Thymus (tissue), 2 donors: ENCODE data around the gene BRD7. TPM values are rescaled to one million over a fixed set of nuclear protein-coding genes. Genes with fewer than 3 reads are reported as not detected.

Source experiments
- polyA plus RNA-seq: library from polyadenylated mRNA; stranded (reverse); fragments of 200-250 nt; gene quantifications from one replicate; pipeline ENCODE4 v1.2.3, GENCODE V29; 2013
- total RNA-seq: library from RNA; stranded (reverse); fragments of 120-200 nt; gene quantifications from one replicate; pipeline ENCODE4 v1.2.4, GENCODE V29; 2013
- donor health status: healthy.

Gene BRD7
- total and polyA plus RNA-seq, 2 donors = 58.8 to 88.3 TPM

Other genes with a start within 250 kb of the BRD7 start
- gene TENT4B, start 215.7 kb downstream of the BRD7 start, total RNA-seq = 7.8 TPM
- 8.1 TPM for gene TENT4B, start 215.7 kb downstream of the BRD7 start, polyA plus RNA-seq
- 30.9 TPM for gene ADCY7, start 102.4 kb downstream of the BRD7 start, total RNA-seq
- 23.1 TPM for gene ADCY7, start 102.4 kb downstream of the BRD7 start, polyA plus RNA-seq
- 0.90 TPM for gene NKD1, start 179.4 kb upstream of the BRD7 start, total RNA-seq
- gene NKD1, start 179.4 kb upstream of the BRD7 start, polyA plus RNA-seq = 0.98 TPM